ENCODE data around the gene TEAD3.
"Not testable (repeated sequence)": the region's sequence is repeated elsewhere in the genome, so short reads cannot be mapped to it uniquely, and the experiment has no call there.

TEAD3 gene

GRCh38 chr6:35443341-35444030 is 53.4 kb downstream of the TEAD3 start:
- DNase-seq: no peak

- no peak for DNase-seq
Observed at GRCh38 chr6:35442693-35443092, 54.2 kb downstream of the TEAD3 start.

GRCh38 chr6:35441642-35442041 is 55.2 kb downstream of the TEAD3 start:
- DNase-seq: no peak

GRCh38 chr6:35441205-35441604 is 55.7 kb downstream of the TEAD3 start:
- DNase-seq: no peak

- DNase-seq: no peak
Observed at GRCh38 chr6:35439308-35439707, 57.6 kb downstream of the TEAD3 start.

- DNase-seq: not testable (repeated sequence)
Observed at GRCh38 chr6:35438378-35439065, 58.4 kb downstream of the TEAD3 start.

GRCh38 chr6:35436071-35436857 is 60.6 kb downstream of the TEAD3 start:
- DNase-seq: no peak

- DNase-seq: no peak
Observed at GRCh38 chr6:35435074-35435837, 61.6 kb downstream of the TEAD3 start.

GRCh38 chr6:35432702-35433101 is 64.2 kb downstream of the TEAD3 start:
- DNase-seq: not testable (repeated sequence)

GRCh38 chr6:35432291-35432690 is 64.6 kb downstream of the TEAD3 start:
- DNase-seq: no peak

GRCh38 chr6:35429463-35429862 is 67.4 kb downstream of the TEAD3 start:
- DNase-seq: no peak

GRCh38 chr6:35428421-35429149 is 68.3 kb downstream of the TEAD3 start:
- DNase-seq: no peak

GRCh38 chr6:35427851-35428321 is 69.0 kb downstream of the TEAD3 start:
- no peak for DNase-seq

GRCh38 chr6:35427435-35427834 is 69.4 kb downstream of the TEAD3 start:
- DNase-seq: no peak

GRCh38 chr6:35426074-35426473 is 70.8 kb downstream of the TEAD3 start:
- DNase-seq: no peak

- DNase-seq: no peak
Observed at GRCh38 chr6:35425284-35425683, 71.6 kb downstream of the TEAD3 start.

Measured in central memory CD4-positive, alpha-beta T cell (primary cell).